Measurements from ENCODE around the gene ODAD2.
A peak's percentile ranks its signal among the peaks of the same experiment; 100 is the strongest.
"Not testable (repeated sequence)": the region's sequence is repeated elsewhere in the genome, so short reads cannot be mapped to it uniquely, and the experiment has no call there.

Gene ODAD2

GRCh38 chr10:27959093-27959715 is 39.7 kb downstream of the ODAD2 start:
- ATAC-seq: no peak

GRCh38 chr10:27958383-27958782 is 40.5 kb downstream of the ODAD2 start:
- ATAC-seq: peak; percentile 28
- not testable (repeated sequence) for DNase-seq

More at GRCh38 chr10:27959093-27959715, 39.7 kb downstream of the ODAD2 start:
- DNase-seq: no peak

GRCh38 chr10:27950242-27950564 is 48.7 kb downstream of the ODAD2 start:
- no peak for DNase-seq
- ATAC-seq: no peak

GRCh38 chr10:27949528-27950241 is 49.2 kb downstream of the ODAD2 start:
- no peak for DNase-seq
- no peak for ATAC-seq

GRCh38 chr10:27948186-27948585 is 50.7 kb downstream of the ODAD2 start:
- DNase-seq: no peak
- no peak for ATAC-seq

- DNase-seq (no peak), ATAC-seq (no peak)
Measured at GRCh38 chr10:27947540-27947939, 51.3 kb downstream of the ODAD2 start.

GRCh38 chr10:27944005-27944404 is 54.9 kb downstream of the ODAD2 start:
- DNase-seq: no peak
- ATAC-seq: no peak

GRCh38 chr10:27914888-27915287 is 84.0 kb downstream of the ODAD2 start:
- no peak for ATAC-seq

GRCh38 chr10:27912231-27912630 is 86.6 kb downstream of the ODAD2 start:
- no peak for ATAC-seq
- no peak for DNase-seq

More at GRCh38 chr10:27914888-27915287, 84.0 kb downstream of the ODAD2 start:
- DNase-seq: no peak

GRCh38 chr10:27911539-27911938 is 87.3 kb downstream of the ODAD2 start:
- no peak for ATAC-seq
- DNase-seq: no peak

GRCh38 chr10:27911011-27911410 is 87.9 kb downstream of the ODAD2 start:
- DNase-seq (no peak), ATAC-seq (no peak)

GRCh38 chr10:27908231-27908630 is 90.6 kb downstream of the ODAD2 start:
- DNase-seq (no peak), ATAC-seq (no peak)

- not testable (repeated sequence) for ATAC-seq
- peak; percentile 5 for DNase-seq
Measured at GRCh38 chr10:27899485-27899884, 99.4 kb downstream of the ODAD2 start.

- DNase-seq (no peak), ATAC-seq (no peak)
Measured at GRCh38 chr10:27899058-27899457, 99.8 kb downstream of the ODAD2 start.

- DNase-seq: no peak
- no peak for ATAC-seq
Measured at GRCh38 chr10:27893358-27893954, 105.4 kb downstream of the ODAD2 start.

GRCh38 chr10:27890971-27891370 is 107.9 kb downstream of the ODAD2 start:
- no peak for ATAC-seq
- no peak for DNase-seq

- ATAC-seq (no peak), DNase-seq (no peak)
Measured at GRCh38 chr10:27889518-27889917, 109.4 kb downstream of the ODAD2 start.

- ATAC-seq (peak; percentile 69), DNase-seq (no peak)
Measured at GRCh38 chr10:27884185-27884641, 114.7 kb downstream of the ODAD2 start.

- ATAC-seq: no peak
- DNase-seq: no peak
Measured at GRCh38 chr10:27878281-27878680, 120.6 kb downstream of the ODAD2 start.

GRCh38 chr10:27865221-27865635 is 133.7 kb downstream of the ODAD2 start:
- ATAC-seq: no peak
- DNase-seq: no peak

GRCh38 chr10:27861781-27862180 is 137.1 kb downstream of the ODAD2 start:
- ATAC-seq: no peak
- DNase-seq: no peak

- ATAC-seq (no peak), DNase-seq (no peak)
Measured at GRCh38 chr10:27857616-27858015, 141.3 kb downstream of the ODAD2 start.

- DNase-seq (no peak), ATAC-seq (no peak)
Measured at GRCh38 chr10:27844223-27844622, 154.7 kb downstream of the ODAD2 start.

- ATAC-seq: no peak
- DNase-seq: no peak
Measured at GRCh38 chr10:27838901-27839300, 160.0 kb downstream of the ODAD2 start.

All from stimulated activated naive CD8-positive, alpha-beta T cell treated with anti-CD3 and anti-CD28 coated beads, Interleukin-15, Interleukin-2, amounts not matched to agents 100 U/mL and 50 U/mL, for 24 hours (primary cell).